T-helper 2 cell treated with Interferon-gamma antibody and Interleukin-4, amounts not matched to agents 100 ng/mL and 5 ng/mL, for 36 hours (primary cell): ENCODE measurements around the gene NUP85. TPM values are rescaled to one million over a fixed set of nuclear protein-coding genes. Genes with fewer than 3 reads are reported as not detected.
"Not testable (repeated sequence)": the region's sequence is repeated elsewhere in the genome, so short reads cannot be mapped to it uniquely, and the experiment has no call there.

Experiments
- intact Hi-C: fragments of 100-400 bp; cut with micrococcal nuclease; formaldehyde crosslinking; loops from one replicate; pipeline ENCODE4 v1.15.1; 2023
- total RNA-seq: library from RNA; stranded (reverse); gene quantifications from 2 replicates; pipeline ENCODE4 v1.2.3, GENCODE V29; 2022

NUP85 gene
- total RNA-seq, 1 donor from 2014 or later: 118 TPM

DNA sequence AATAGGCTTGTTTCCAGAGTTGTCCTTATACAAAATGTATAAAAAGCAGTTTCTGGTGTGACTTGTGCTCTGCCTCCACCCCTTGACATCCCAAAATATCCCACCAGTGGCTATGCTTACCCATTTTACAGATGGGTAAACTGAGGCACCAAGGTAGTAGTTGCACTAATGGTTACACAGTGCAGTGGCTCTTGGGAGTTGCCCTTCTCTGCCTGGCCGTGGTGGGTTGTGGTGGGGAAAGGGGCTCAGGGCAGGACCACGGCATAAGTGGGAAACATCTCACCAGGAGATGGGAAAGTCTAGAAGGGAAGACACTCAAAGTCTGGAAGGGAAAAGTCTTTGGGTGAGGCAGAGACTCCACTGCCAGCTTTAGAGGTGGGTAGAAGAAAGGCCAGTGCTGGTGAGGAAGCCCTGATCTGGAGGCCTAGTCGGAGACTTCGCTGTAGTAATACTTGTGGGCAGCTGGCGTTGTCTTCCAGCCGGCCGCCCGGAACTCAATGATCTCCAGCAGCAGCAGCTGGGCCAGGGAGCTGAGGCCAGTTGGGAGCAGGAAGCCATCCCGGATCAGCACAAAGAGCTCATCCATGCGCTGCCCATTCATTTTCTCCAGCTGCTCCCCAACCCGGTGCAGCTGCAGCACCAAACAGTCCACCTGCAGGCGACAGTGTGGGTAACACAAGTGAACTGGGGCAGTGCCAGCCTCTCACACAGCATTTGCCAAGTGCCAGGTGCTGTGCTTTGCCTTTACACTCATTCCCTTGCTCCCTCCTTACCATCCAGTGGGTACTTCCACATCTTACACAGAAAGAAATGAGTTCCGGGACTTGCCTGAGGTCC, 61.1 kb downstream of the NUP85 start:
- intact Hi-C loops: loop anchor here (10.0 kb wide), 1 partner anchor 318 kb away; the partner anchor contains the start of gene MYO15B

DNA sequence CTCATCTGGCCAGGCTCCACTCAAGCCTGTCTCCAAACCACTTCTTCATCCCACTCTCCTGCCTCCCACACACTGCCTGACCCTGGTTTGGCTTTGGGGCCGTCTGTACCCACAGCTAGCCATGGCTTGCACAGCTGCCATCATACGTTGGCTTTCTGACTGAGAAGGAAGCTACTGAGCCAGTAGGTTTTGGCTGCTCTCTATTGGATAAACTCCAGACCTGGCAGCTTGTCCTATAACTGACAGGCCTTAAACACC, 61.6 kb downstream of the NUP85 start:
- intact Hi-C loops: loop anchor here (10.0 kb wide), 1 partner anchor 318 kb away; the partner anchor contains the start of gene MYO15B

DNA sequence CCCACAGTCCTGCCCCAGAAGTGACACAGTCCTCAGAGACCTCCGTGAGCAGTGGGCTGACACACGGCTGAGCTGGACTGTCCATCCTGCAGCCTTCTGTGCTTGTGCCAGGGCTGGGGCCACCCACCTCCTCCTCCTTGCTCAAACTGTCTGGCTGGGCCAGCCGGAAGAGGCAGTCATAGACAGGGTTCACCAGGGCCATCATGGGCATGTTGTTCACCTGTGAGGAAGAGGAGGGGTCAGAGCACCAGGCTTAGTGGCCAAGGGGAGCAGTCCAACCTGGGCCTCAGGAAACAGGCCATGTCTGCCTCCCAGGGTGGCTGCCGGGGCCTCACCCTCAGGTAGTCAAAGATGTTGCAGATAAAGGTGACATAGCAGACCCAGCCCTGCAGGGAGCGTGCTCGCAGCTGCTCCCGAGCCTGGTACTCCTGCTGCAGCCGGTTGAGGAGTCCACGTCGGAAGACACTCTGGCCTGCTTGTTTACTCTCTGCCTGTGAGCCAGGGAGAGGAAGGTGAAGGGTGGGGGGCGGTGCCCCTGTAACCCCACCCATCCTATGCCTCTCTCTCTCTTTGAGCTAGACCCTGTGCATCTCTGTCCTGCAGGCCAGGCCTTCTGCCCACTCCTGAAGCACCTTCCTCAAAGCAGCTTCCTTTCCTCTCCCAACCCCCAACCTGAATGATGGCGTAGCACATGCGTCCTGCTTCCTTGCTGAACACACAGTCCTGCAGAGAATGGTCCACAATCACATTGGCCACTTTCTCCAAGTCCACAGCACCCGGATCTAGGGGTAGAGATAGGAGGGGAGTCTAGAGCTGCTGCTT, 62.1 kb downstream of the NUP85 start:
- intact Hi-C loops: loop anchor here (10.0 kb wide), 1 partner anchor 317 kb away; the partner anchor contains the start of gene MYO15B

DNA sequence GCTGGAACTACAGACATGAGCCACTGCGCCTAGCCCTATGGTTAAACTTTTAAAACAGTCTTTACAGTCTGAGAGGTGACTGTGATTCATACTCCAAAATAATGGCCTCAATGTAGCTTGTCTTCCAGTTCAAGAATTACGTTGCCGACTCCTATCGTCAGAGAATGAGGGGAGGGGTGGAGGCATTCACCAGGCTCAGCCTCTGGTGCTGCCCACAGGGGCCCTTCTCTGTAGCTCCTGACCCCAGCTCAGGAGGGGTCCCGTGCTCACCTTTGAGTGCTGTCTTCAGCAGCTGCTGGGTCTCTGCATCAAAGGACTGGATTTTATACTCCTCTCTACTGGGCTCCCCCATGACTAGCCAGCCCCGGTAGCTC, 64.4 kb downstream of the NUP85 start:
- intact Hi-C loops: loop anchor here (5.0 to 10.0 kb wide), 2 partner anchors 88 to 315 kb away; partner anchors contain the start of genes MYO15B and SUMO2

DNA sequence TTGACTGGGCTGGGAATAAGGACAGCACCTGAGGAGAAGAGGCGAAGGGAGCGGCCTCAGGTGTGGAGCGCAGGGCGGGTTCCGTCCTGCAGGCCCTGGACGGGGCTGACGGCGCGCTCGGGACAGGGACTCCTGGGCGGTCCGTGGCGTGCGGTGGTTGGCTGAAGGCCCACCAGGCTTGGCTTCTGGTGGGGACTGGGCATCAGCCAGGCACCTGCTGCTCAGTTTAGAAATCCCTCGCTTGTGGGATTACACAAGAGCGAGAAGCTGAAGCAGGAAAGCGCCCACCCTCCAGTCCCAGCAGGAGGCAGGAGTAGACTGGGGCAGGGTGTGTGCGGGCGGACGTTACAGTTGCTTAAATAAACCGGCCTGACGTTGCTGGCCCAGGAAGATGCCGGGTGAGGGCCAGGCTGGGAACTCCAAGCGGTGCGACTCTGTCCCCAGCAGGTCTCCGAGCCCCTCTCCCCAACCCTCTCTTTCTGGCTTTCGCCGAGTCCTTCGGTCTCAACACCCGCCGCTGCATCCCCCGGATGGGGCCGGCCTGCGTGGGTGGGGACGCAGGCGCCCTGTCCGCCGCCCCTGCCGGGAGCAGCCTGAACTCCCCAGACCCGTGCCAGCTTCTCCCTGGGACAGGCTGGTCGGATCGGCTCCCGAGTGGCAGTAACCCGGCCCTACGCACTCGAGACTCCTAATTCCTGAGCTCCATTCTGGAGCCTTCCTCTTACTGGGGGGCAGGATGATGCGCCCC, 64.9 kb downstream of the NUP85 start:
- intact Hi-C loops: loop anchor here (5.0 kb wide), 1 partner anchor 88 kb away; the partner anchor contains the start of gene SUMO2

DNA sequence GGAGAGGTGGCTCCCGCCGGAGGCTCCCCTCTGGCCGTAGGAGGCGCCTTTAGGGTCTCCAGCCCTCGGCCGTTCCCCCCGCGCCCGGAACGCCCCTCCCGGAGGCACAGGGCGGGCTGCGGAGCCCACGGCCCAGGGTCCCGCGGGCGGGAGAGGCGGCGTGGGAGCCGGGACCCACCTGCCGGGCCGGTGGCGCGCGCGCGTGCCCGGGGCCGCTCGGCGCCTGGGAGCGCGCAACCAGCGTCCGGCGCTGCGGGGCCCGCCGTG, 65.4 kb downstream of the NUP85 start, which contains the start of gene MIF4GD:
TSS of gene MIF4GD (minus strand) at position 266 of the 267 bp plus-strand sequence. CDS start 1,036 bp downstream, outside the sequence.
- intact Hi-C loops: loop anchor here (1.0 to 5.0 kb wide), 3 partner anchors 10 to 89 kb away; partner anchors contain the start of genes GGA3, MRPS7, SLC25A19 and SUMO2

DNA sequence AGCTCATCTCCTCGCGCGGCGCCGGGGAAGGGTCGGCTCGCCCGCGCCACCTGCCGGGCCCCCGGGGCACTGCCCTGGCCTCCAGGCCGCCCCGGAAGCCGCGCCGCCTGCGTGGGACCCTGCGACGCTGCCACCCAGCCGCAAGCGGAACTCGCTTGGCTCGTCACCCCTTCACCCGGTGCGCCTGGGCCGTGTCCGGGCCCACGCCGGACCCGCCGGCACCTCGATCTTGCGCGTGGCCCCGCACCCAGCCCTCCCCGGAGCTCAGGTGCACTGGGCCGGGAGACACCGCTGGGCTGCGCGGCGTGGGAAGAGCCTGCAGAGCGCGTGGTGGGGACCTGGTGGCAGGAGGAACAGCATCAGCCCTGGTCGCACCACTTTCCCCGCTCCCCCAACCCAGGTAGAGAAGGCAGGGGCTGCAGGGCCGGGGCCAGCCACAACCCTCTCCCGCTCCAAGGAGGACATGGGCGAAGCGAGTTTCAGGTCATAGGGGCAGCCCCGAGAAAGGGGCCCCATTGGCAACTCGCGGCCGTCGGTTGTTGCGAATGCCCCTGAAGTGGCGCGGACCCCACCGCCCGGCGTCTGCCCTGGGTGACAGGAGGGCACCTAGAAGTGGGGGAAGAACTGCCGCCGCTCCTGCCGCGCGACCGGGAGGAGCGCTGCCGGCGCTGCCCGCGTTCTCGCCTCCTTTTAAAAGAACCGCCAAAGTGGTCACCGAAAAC, 65.9 kb downstream of the NUP85 start:
- intact Hi-C loops: loop anchor here (1.0 to 5.0 kb wide), 3 partner anchors 10 to 89 kb away; partner anchors contain the start of genes GGA3, MRPS7, SLC25A19 and SUMO2

DNA sequence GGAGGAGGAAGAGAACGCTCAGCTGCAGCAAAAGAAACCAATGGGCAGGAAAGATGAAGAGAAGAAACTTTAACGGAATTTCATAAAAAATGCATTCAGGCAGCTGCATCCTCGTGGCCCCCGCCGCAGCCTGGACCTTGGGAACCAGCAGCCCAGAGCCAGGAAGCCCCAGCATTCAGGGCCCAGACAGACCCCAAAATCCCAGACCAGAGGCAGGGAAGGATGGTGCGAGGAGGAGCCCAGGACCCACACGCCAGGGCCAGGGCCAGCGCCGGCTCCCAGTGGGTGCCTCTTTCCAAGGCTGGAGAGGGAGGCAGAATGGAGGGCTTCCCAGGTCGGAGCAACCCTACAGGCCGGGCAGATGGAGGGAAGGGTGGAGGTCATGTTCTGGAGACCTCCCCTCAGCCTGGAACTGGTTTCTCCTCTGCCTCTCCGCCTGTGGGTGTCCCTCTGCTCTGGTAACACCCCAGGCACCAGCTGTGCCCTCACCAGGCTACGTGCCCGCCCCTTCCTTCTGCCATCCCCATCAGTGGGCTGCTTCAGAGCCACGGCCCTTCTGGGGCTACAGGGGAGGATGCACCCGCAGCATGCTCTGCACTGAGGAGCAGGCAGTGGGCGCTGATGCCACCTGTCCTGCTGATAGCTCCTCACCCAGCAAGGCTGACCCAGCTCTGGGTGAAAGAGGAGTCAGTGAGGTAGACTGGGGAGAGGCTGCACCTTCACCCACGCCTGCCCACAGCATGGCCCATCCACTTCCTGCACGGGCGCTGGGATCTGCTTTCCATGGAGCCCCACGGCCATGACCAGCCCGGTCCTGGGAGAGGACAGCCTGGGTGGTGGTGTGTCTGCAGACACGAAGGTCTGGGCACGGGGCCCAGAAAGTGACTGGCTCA, 66.7 kb downstream of the NUP85 start:
- intact Hi-C loops: loop anchor here (1.0 to 5.0 kb wide), 3 partner anchors 11 to 90 kb away; partner anchors contain the start of genes GGA3, MRPS7, SLC25A19 and SUMO2

DNA sequence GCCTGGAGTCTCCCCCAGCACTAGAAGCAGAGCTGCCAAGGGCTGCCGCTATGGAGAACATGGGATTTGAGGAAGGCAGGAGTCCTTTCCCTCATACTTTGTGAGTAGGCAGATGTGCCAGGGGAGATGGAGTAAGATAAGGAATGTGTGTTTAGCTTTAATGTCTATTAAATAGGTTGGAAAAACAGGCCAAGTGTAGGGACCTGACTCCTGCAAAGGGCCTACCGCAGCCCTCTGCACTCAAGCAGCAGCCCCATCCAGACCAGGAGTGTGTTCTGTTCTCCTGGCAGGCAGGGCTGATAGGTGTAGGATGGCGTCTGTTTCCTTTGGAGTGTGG, 67.3 kb downstream of the NUP85 start:
- intact Hi-C loops: loop anchor here (5.0 kb wide), 1 partner anchor 91 kb away; the partner anchor contains the start of gene SUMO2

DNA sequence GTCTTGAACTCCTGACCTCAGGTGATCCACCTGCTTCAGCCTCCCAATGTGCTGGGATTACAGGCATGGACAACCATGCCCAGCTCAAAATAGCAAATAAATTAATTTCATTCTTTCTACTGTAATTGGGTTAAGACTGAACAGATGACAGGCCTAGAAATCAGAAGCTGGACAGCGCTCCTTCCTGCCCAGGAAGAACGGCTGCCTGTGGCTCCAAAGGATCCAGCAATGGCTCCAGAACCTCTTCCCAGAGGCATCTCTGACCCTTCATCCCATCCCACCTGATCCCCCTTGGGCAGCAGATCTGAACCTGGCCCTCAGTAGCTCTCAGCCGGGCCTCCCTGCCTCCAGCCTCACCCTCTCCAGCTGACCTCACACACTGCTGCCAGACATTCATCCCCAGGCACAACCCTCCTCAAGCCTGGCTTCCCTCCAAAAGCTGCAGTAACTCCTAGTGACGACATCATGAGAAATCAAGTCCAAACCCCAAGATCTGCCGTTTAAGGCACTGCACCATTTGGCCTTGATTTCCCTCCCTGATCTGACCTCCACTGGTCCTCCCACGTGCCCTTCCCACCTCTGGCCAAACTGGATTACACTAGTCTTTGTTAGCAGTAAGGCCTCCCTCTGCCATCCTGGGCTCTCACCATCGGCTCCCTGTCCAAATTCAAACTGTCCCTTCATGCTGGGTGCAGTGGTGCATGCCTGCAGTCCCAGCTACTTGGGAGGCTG, 68.7 kb downstream of the NUP85 start:
- intact Hi-C loops: loop anchor here (5.0 kb wide), 1 partner anchor 92 kb away; the partner anchor contains the start of gene SUMO2

DNA sequence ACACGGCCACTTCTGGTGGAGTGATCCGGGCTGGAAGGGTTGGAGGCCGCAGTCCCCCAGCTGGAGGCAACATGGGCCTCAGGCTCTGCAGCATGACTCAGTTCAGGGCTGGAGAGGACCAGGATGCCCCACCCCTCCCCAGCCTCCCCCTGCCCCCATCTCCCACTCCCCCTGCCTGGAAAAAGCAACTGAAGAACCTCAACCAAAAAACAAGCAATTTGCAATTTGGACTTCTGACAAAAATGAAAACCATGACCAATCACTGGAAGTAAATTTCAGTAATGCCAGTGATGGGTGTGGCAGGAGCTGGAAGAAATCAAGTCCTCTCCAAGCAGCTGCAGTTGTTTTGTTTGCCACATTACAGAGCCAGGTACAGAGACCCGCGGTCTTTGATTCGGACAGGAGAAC, 72.2 kb downstream of the NUP85 start:
- intact Hi-C loops: no loop called here

DNA sequence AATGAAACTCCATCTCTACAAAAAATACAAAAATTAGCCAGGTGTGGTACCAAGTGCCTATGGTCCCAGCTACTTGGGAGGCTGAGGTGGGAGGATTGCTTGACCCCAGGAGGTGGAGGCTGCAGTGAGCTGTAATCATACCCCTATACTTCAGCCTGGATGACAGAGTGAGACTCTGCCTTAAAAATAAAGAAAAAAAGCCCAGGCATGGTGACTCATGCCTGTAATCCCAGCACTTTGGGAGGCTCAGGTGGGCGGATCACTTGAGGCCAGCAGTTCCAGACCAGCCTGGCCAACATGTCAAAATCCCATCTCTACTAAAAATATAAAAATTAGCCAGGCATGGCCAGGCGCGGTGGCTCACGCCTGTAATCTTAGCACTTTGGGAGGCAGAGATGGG, 74.7 kb downstream of the NUP85 start:
- intact Hi-C loops: not testable (repeated sequence)

DNA sequence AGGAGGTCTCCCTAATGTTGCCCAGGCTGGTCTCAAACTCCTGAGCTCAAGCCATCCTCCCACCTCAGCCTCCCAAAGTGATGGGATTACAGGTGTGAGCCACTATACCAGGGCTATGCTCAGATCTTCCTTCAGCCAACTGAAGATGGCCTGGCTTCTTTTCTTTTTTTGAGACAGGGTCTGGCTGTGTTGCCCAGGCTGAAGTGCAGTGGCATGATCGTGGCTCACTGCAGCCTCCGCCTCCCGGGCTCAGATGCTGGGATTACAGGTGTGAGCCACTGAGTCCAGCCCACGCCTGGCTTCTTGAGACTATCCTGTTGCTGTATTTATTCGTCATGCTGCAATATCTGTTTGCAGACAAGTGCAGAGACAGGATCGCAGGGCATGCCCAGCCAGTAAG, 79.6 kb downstream of the NUP85 start:
- intact Hi-C loops: loop anchor here (5.0 kb wide), 1 partner anchor 382 kb away; the partner anchor contains the start of genes RECQL5 and SAP30BP

Other genes with a start within 250 kb of the NUP85 start
- gene HID1, start 232.9 kb upstream of the NUP85 start, total RNA-seq: 0.34 and 0.59 TPM in 2 replicates
- gene CDR2L, start 218.0 kb upstream of the NUP85 start, total RNA-seq: 0.64 and 0.73 TPM in 2 replicates
- 52.9 and 55.5 TPM in 2 replicates for gene MRPL58, start 193.0 kb upstream of the NUP85 start, total RNA-seq
- gene ATP5PD, start 158.7 kb upstream of the NUP85 start, total RNA-seq: 203 and 208 TPM in 2 replicates
- 17.2 and 17.5 TPM in 2 replicates for gene KCTD2, start 158.5 kb upstream of the NUP85 start, total RNA-seq
- gene SLC16A5, start 117.7 kb upstream of the NUP85 start, total RNA-seq: 6.3 and 8.7 TPM in 2 replicates
- gene ARMC7, start 95.7 kb upstream of the NUP85 start, total RNA-seq: 15.7 and 16.3 TPM in 2 replicates
- 55.2 and 61.0 TPM in 2 replicates for gene NT5C, start 73.9 kb upstream of the NUP85 start, total RNA-seq
- gene JPT1, start 51.2 kb upstream of the NUP85 start, total RNA-seq: 252 and 259 TPM in 2 replicates
- gene SUMO2, start 22.7 kb upstream of the NUP85 start, total RNA-seq: 545 and 551 TPM in 2 replicates
- gene GGA3, start 55.9 kb downstream of the NUP85 start, total RNA-seq: 70.6 and 77.2 TPM in 2 replicates
- gene MRPS7, start 56.2 kb downstream of the NUP85 start, total RNA-seq: 66.4 and 72.0 TPM in 2 replicates
- 41.6 and 43.0 TPM in 2 replicates for gene MIF4GD, start 65.6 kb downstream of the NUP85 start, total RNA-seq
- 45.8 and 47.6 TPM in 2 replicates for gene SLC25A19, start 83.8 kb downstream of the NUP85 start, total RNA-seq
- 163 and 173 TPM in 2 replicates for gene GRB2, start 200.0 kb downstream of the NUP85 start, total RNA-seq